ENCODE data around the gene HIP1R.

HIP1R gene

GRCh38 chr12:122894193-122895121, 59.2 kb downstream of the HIP1R start:
- H3K27me3 ChIP-seq, result no peaks in the 10 kb centered on the region
- H3K36me3 ChIP-seq, result no peaks in the 10 kb centered on the region
- H3K4me1 ChIP-seq (ENCODE audit: control insufficient read depth in 1 of 2, insufficient read depth in 1 of 2, low read depth in 1 of 2, low read length in 1 of 2), result peaks cover 63 to 67% of the 10 kb centered on the region in 2 experiments
- peak overlapping the region; percentile 98 for H3K27ac ChIP-seq
- peak overlapping the region; percentile 88 to 99 for H3K4me3 ChIP-seq (ENCODE audit: low read depth in 1 of 2, low read length in 1 of 2)
- TF ChIP-seq CTCF (IDR thresholded peaks at IDR 0.05), result no peak
- H3K9me3 ChIP-seq, result no peaks in the 10 kb centered on the region

- no peak for TF ChIP-seq CTCF (IDR thresholded peaks at IDR 0.05)
- Histone ChIP-seq H3K9me3 (no peaks in the 10 kb centered on the region), H3K4me1 (ENCODE audit: control insufficient read depth in 1 of 2, insufficient read depth in 1 of 2, low read depth in 1 of 2, low read length in 1 of 2) (peaks cover 55 to 59% of the 10 kb centered on the region in 2 experiments), H3K36me3 (no peaks in the 10 kb centered on the region), H3K4me3 (ENCODE audit: low read depth in 1 of 2, low read length in 1 of 2) (peak overlapping the region; percentile 88 to 99), H3K27ac (peak overlapping the region; percentile 98), H3K27me3 (no peaks in the 10 kb centered on the region)
These were observed 60.1 kb downstream of the HIP1R start for GRCh38 chr12:122895320-122895703.

GRCh38 chr12:122895704-122896636, 60.7 kb downstream of the HIP1R start, which contains the start of gene VPS37B:
TSS of gene VPS37B (minus strand) at chr12:122896124. CDS start at chr12:122896062, 62 bp downstream.
- peak; percentile 67 for TF ChIP-seq CTCF (IDR thresholded peaks at IDR 0.05)

GRCh38 chr12:122896662-122897061, 61.4 kb downstream of the HIP1R start:
- H3K27ac ChIP-seq, result peak overlapping the region; percentile 98
- H3K9me3 ChIP-seq, result no peaks in the 10 kb centered on the region
- no peak for TF ChIP-seq CTCF (IDR thresholded peaks at IDR 0.05)
- H3K4me1 ChIP-seq (ENCODE audit: control insufficient read depth in 1 of 2, insufficient read depth in 1 of 2, low read depth in 1 of 2, low read length in 1 of 2), result peaks cover 41 to 46% of the 10 kb centered on the region in 2 experiments
- no peaks in the 10 kb centered on the region for H3K36me3 ChIP-seq
- H3K27me3 ChIP-seq, result no peaks in the 10 kb centered on the region
- H3K4me3 ChIP-seq (ENCODE audit: low read depth in 1 of 2, low read length in 1 of 2), result no peak overlapping the region

More at GRCh38 chr12:122895704-122896636, 60.7 kb downstream of the HIP1R start, which contains the start of gene VPS37B:
- Histone ChIP-seq H3K9me3 (no peaks in the 10 kb centered on the region), H3K27ac (peak within 1 kb of the TSS; percentile 98), H3K4me3 (ENCODE audit: low read depth in 1 of 2, low read length in 1 of 2) (peak within 1 kb of the TSS; percentile 88 to 99), H3K36me3 (no peaks in the 10 kb centered on the region), H3K4me1 (ENCODE audit: control insufficient read depth in 1 of 2, insufficient read depth in 1 of 2, low read depth in 1 of 2, low read length in 1 of 2) (peaks cover 48 to 53% of the 10 kb centered on the region in 2 experiments), H3K27me3 (no peaks in the 10 kb centered on the region)

- Histone ChIP-seq H3K4me3 (ENCODE audit: low read depth in 1 of 2, low read length in 1 of 2) (no peak overlapping the region), H3K27ac (no peak overlapping the region), H3K4me1 (ENCODE audit: control insufficient read depth in 1 of 2, insufficient read depth in 1 of 2, low read depth in 1 of 2, low read length in 1 of 2) (peaks cover 35 to 42% of the 10 kb centered on the region in 2 experiments), H3K36me3 (no peaks in the 10 kb centered on the region), H3K27me3 (no peaks in the 10 kb centered on the region), H3K9me3 (no peaks in the 10 kb centered on the region)
- TF ChIP-seq CTCF (IDR thresholded peaks at IDR 0.05), result no peak
These were observed 64.6 kb downstream of the HIP1R start for GRCh38 chr12:122899887-122900286.

Data from neutrophil (primary cell).